ENCODE measurements around the gene ARHGAP18. TPM values are rescaled to one million over a fixed set of nuclear protein-coding genes. Genes with fewer than 3 reads are reported as not detected.

ARHGAP18 gene
- total and polyA plus RNA-seq, 4 donors: 1.6 to 8.0 (median 3.0) TPM

DNA sequence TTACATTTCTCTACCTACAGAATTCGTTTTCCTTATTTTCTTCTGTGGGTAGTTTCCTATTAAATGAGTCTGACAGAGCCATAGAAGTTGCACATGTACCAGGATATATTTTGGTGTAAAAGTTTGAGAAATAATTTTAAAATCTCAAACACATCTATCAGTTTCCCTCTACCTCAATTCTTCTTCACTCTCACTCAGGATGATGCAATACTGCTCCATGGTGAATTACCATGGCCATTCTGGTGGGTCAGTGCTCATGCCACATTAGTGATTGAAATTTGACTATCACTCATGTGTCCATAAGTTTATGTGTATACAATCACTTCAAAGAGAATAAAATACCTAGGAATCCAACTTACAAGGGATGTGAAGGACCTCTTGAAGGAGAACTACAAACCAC, 151.7 kb downstream of the ARHGAP18 start:
- Histone ChIP-seq H3K9ac (ENCODE audit: low read depth in 1 of 2, low read length in 2 of 2) (no peak overlapping the region), H3K27ac (ENCODE audit: low read depth in 1 of 2, low read length in 2 of 2) (no peak overlapping the region), H3K4me1 (ENCODE audit: control insufficient read depth in 4 of 4, insufficient read depth in 4 of 4, low read length in 3 of 4) (no peaks in the 10 kb centered on the region), H3K4me3 (ENCODE audit: low read depth in 1 of 3, low read length in 3 of 3) (no peak overlapping the region), H3K36me3 (ENCODE audit: control insufficient read depth in 4 of 4, insufficient read depth in 3 of 4, low read depth in 1 of 4, low read length in 3 of 4) (peaks cover 0 to 2% (median 0%) of the 10 kb centered on the region in 4 donors), H3K9me3 (ENCODE audit: control insufficient read depth in 4 of 4, low read length in 3 of 4) (no peaks in the 10 kb centered on the region), H3K27me3 (ENCODE audit: control insufficient read depth in 4 of 4, insufficient read depth in 4 of 4, low read length in 3 of 4) (no peaks in the 10 kb centered on the region)
- 85% methylated on average over 1 of the region's 1 CpG for WGBS
- no peak for TF ChIP-seq JUND (IDR thresholded peaks at IDR 0.05)
- TF ChIP-seq ZBTB33 (IDR thresholded peaks at IDR 0.05): no peak
- DNase-seq (ENCODE audit: low spot score): no peak

DNA sequence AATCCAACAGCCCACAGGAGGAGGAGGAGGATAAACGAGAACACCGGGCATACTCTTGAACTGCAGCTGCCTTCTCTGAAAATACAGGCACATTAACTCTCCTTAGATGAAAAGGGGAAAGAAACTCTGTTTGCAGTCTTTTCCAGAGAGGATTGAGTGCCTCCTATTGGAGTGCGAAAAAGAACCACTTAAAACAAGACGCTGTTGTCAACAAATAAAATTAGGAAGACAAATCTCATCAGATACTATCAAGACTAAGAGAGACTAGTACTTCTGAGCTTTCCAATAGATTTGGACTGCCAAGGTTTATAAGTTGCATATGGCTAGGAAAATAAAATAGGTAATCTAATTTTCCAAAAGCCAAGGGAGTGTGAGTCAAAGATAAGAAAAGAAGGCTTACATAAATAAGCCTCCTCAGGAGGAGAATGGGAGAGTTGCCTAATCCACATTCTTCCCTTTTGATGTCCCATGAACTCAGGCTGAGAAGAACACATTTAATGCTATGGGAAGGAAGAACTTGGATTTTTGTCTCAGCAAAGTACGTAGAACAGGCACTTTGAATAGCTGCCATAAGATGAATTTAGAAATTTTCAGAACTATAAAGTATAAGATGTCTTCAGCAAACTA, 154.7 kb downstream of the ARHGAP18 start:
- DNase-seq (ENCODE audit: low spot score): no peak
- 87% methylated on average over 5 of the region's 5 CpGs for WGBS

More for the DNA sequence above, 154.7 kb downstream of the ARHGAP18 start:
- H3K27ac ChIP-seq (ENCODE audit: low read depth in 1 of 2, low read length in 2 of 2): no peak overlapping the region
- no peaks in the 10 kb centered on the region for H3K9me3 ChIP-seq (ENCODE audit: control insufficient read depth in 4 of 4, low read length in 3 of 4)
- no peak overlapping the region for H3K4me3 ChIP-seq (ENCODE audit: low read depth in 1 of 3, low read length in 3 of 3)
- H3K4me1 ChIP-seq (ENCODE audit: control insufficient read depth in 4 of 4, insufficient read depth in 4 of 4, low read length in 3 of 4): no peaks in the 10 kb centered on the region
- H3K9ac ChIP-seq (ENCODE audit: low read depth in 1 of 2, low read length in 2 of 2): no peak overlapping the region
- H3K36me3 ChIP-seq (ENCODE audit: control insufficient read depth in 4 of 4, insufficient read depth in 3 of 4, low read depth in 1 of 4, low read length in 3 of 4): peaks cover 0 to 2% (median 0%) of the 10 kb centered on the region in 4 donors
- H3K27me3 ChIP-seq (ENCODE audit: control insufficient read depth in 4 of 4, insufficient read depth in 4 of 4, low read length in 3 of 4): no peaks in the 10 kb centered on the region
- TF ChIP-seq GABPA (IDR thresholded peaks at IDR 0.05 in 1 of 2, conservative IDR thresholded peaks at IDR 0.05 in 1 of 2) (no peak), TAF1 (conservative IDR thresholded peaks at IDR 0.05) (no peak), NR2F2 (IDR thresholded peaks at IDR 0.05) (no peak), FOXA2 (IDR thresholded peaks at IDR 0.05) (no peak), HNF4A (conservative IDR thresholded peaks at IDR 0.05) (no peak), RAD21 (IDR thresholded peaks at IDR 0.05) (no peak), ZBTB33 (IDR thresholded peaks at IDR 0.05) (no peak), HNF4G (IDR thresholded peaks at IDR 0.05) (no peak), EGR1 (IDR thresholded peaks at IDR 0.05; ENCODE audit: low read depth in 2 of 2) (no peak), ATF3 (IDR thresholded peaks at IDR 0.05) (no peak), YY1 (IDR thresholded peaks at IDR 0.05) (no peak), JUND (IDR thresholded peaks at IDR 0.05) (no peak), FOXA1 (IDR thresholded peaks at IDR 0.05) (no peak), MAX (IDR thresholded peaks at IDR 0.05) (no peak), SP1 (IDR thresholded peaks at IDR 0.05) (no peak), REST (IDR thresholded peaks at IDR 0.05) (no peak), RXRA (IDR thresholded peaks at IDR 0.05) (no peak)
- TF ChIP-seq, protein P1, sequence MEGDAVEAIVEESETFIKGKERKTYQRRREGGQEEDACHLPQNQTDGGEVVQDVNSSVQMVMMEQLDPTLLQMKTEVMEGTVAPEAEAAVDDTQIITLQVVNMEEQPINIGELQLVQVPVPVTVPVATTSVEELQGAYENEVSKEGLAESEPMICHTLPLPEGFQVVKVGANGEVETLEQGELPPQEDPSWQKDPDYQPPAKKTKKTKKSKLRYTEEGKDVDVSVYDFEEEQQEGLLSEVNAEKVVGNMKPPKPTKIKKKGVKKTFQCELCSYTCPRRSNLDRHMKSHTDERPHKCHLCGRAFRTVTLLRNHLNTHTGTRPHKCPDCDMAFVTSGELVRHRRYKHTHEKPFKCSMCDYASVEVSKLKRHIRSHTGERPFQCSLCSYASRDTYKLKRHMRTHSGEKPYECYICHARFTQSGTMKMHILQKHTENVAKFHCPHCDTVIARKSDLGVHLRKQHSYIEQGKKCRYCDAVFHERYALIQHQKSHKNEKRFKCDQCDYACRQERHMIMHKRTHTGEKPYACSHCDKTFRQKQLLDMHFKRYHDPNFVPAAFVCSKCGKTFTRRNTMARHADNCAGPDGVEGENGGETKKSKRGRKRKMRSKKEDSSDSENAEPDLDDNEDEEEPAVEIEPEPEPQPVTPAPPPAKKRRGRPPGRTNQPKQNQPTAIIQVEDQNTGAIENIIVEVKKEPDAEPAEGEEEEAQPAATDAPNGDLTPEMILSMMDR (IDR thresholded peaks at IDR 0.05; ENCODE audit: low read depth, low read length, missing input control): no peak

Measured in liver (tissue), 9 donors.